ENCODE measurements around the gene GJD3.

The GJD3 gene

DNA sequence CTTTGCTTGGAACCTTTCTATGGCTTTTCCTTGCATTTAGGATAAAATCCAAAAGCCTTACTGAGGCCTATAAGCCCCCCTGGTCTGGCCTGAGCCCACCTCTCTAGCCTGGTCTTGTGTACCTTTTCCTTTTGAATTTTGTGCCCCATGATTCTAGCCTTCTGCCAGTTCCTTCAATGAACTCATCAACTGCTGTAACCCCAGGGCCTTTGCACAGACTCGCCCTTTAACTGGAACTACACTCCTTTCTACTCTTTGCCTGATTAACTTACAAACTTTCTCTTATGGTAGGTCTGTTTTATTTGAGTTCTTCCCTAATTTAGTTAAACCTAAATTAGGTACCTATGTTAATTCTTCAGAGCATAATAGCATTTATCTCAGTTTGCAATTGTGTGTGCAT, 24.2 kb downstream of the GJD3 start:
- no peak overlapping the region for H3K27ac ChIP-seq

DNA sequence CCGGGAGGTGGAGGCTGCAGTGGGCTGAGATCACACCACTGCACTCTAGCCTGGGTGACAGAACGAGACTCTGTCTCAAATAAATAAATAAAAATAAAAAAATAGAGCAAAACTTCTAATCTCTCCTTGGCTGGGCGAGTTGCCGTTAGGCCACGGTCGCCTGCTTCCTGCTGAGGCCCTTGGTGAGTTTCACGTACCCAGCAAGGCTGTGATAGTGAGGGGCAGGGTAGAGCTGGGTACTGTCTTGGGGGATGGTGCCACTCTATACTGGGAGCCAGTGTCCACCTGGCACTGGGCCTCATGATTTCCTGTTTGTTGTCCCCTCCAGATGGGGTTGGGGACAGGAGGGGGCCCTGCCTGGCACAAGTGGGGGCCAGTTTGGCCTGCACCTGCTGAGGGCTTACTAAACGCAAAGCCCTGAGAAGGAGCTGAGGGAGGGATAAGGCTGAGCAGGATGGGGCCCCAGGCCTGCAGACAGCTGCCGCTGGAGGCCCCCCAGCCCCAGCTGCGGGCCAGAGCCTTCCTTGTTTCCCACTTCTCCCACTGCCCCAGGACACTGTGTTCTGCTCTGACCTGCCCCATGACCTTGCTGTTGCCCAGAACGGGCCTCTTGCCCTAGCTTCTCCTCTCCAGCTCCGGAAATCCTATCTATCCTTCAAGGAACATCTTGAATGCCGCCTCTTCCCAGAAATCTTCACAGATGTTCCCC, 25.4 kb downstream of the GJD3 start:
- DNase-seq (ENCODE audit: low spot score): no peak
- TF ChIP-seq, protein P1, sequence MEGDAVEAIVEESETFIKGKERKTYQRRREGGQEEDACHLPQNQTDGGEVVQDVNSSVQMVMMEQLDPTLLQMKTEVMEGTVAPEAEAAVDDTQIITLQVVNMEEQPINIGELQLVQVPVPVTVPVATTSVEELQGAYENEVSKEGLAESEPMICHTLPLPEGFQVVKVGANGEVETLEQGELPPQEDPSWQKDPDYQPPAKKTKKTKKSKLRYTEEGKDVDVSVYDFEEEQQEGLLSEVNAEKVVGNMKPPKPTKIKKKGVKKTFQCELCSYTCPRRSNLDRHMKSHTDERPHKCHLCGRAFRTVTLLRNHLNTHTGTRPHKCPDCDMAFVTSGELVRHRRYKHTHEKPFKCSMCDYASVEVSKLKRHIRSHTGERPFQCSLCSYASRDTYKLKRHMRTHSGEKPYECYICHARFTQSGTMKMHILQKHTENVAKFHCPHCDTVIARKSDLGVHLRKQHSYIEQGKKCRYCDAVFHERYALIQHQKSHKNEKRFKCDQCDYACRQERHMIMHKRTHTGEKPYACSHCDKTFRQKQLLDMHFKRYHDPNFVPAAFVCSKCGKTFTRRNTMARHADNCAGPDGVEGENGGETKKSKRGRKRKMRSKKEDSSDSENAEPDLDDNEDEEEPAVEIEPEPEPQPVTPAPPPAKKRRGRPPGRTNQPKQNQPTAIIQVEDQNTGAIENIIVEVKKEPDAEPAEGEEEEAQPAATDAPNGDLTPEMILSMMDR (conservative IDR thresholded peaks at IDR 0.05; ENCODE audit: low read depth): no peak
- POLR2A ChIA-PET (ENCODE audit: low non-redundant PET): no interaction called here
- CTCF ChIA-PET: interaction anchor here (0.6 kb wide), 1 partner anchor 26 kb away, joined by 4 read pairs; no protein-coding TSS in a partner anchor
- H3K27ac ChIP-seq: peak overlapping the region; percentile 50

More for the DNA sequence above, 24.2 kb downstream of the GJD3 start:
- TF ChIP-seq, protein P1 (conservative IDR thresholded peaks at IDR 0.05; ENCODE audit: low read depth): no peak
- CTCF ChIA-PET: interaction anchor here (0.5 to 0.6 kb wide), 3 partner anchors 12 to 22 kb away, joined by 3 to 5 read pairs (median 3); no protein-coding TSS in a partner anchor
- POLR2A ChIA-PET (ENCODE audit: low non-redundant PET): no interaction called here
- no peak for DNase-seq (ENCODE audit: low spot score)

DNA sequence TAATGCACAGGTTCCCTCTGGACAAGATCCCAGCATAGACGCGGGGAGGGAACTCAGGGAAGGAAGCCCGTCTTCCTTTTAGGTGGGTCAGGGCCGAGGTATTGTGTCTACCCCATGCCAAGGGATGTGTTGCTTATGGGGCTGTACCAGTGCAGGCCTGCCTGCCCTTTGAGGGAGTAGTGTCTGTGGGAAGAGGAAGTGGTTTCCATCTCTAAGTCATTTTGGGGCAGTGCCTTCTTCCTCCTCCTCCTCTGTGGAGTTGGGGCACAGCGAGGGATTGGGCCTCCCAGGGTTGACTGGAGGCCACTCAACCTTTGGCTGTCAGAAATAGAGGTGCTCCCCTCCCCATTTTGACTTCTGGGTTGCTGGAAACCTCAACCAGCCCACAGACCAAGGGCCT, 26.5 kb downstream of the GJD3 start:
- ChIA-PET POLR2A (ENCODE audit: low non-redundant PET) (no interaction called here), CTCF (no interaction called here)
- DNase-seq (ENCODE audit: low spot score): no peak
- peak overlapping the region; percentile 50 for H3K27ac ChIP-seq
- TF ChIP-seq, protein P1 (conservative IDR thresholded peaks at IDR 0.05; ENCODE audit: low read depth): no peak

DNA sequence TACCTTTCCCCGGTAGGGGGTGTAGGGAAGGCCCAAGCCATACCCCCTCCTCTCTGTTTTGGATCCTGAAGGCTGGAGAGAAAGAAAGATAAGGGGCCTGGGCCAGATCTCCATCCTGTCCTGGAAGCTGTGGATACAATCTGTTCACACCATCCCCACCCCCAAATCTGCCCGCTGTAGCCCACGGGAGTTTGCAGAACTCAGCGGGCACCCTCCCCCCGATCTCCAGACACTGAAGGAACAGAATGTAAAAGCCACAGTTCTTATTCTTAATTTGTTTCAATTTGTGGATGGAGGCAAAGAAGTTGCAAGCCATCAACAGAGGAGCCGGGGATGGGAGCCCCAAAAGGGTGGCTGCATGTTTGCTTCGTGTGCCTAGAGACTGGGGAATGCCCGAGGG, 27.2 kb downstream of the GJD3 start:
- no peak for DNase-seq (ENCODE audit: low spot score)
- CTCF ChIA-PET: interaction anchor here (0.6 to 1.0 kb wide), 2 partner anchors 12 to 27 kb away, joined by 6 read pairs; partner anchors contain the start of gene GJD3
- POLR2A ChIA-PET (ENCODE audit: low non-redundant PET): no interaction called here
- peak overlapping the region; percentile 50 for H3K27ac ChIP-seq
- TF ChIP-seq, protein P1 (conservative IDR thresholded peaks at IDR 0.05; ENCODE audit: low read depth): no peak

DNA sequence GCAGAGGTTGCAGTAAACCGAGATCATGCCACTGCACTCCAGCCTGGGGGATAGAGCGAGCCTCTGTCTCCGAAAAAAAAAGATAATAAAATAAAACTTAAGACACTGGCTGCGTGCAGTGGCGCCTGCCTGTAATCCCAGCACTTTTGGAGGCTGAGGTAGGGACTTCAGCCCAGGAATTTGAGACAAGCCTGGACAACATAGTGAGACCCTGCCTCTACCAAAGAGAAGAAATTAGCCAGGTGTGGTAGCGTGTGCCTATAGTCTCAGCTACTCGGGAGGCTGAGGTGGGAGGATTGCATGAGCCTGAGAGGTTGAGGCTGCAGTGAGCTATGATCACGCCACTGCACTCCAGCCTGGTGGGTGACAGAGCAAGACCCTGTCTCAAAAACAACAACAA, 28.9 kb downstream of the GJD3 start:
- ChIA-PET POLR2A (ENCODE audit: low non-redundant PET) (no interaction called here), CTCF (no interaction called here)
- peak overlapping the region; percentile 69 for H3K27ac ChIP-seq
- no peak for DNase-seq (ENCODE audit: low spot score)
- TF ChIP-seq, protein P1 (conservative IDR thresholded peaks at IDR 0.05; ENCODE audit: low read depth): no peak

DNA sequence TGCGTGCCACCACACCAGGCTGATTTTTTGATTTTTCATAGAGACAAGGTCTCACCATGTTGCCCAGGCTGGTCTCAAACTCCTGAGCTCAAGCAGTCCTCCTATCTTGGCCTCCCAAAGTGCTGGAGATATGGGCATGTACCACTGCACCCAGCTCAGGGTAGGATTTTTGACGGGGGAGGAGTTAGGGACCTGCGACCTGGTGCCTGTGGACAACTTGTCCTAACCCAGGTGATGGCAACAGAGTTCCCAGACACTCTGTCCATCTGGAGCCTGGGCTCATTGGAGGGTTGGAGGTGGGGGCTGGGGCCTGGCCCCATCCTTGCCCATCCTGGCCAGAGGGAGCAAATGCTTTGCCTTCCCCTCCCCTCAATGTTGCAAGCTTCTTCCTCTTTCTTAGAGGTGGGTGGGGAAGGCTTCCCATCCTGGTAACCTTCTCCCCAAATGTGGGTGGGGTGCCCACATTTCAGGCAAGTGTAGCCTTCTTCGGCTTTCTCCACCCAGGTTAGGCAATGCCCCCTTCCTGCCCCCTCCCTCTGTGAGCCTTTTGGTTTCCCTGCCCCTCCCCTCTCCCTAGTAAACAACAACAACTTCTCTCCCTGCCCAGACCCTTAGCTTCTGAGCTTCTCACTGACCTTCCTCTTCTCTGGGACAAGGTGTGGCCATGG, 30.6 kb downstream of the GJD3 start:
- TF ChIP-seq, protein P1 (conservative IDR thresholded peaks at IDR 0.05; ENCODE audit: low read depth): no peak
- peak overlapping the region; percentile 69 for H3K27ac ChIP-seq
- no peak for DNase-seq (ENCODE audit: low spot score)
- POLR2A ChIA-PET (ENCODE audit: low non-redundant PET): interaction anchor here (0.6 kb wide), 2 partner anchors 10 to 16 kb away, joined by 3 to 4 read pairs; no protein-coding TSS in a partner anchor
- CTCF ChIA-PET: interaction anchor here (0.6 to 0.8 kb wide), 2 partner anchors 21 to 342 kb away, joined by 3 to 6 read pairs; no protein-coding TSS in a partner anchor
